GM18505 (cell line): ENCODE data around the gene ALK.

Source experiments
- ATAC-seq: cut with Tn5 transposase; IDR thresholded peaks from one replicate; pipeline ENCODE4 v1.9.1; 2021; ENCODE audit not compliant: unreplicated experiment
- POLR2A ChIP-seq: IDR thresholded peaks from 4 replicates; pipeline ENCODE4 v1.6.1; 2011; ENCODE audit warnings: borderline replicate concordance; ENCODE audit not compliant: insufficient read depth, insufficient read length; ENCODE audit errors: extremely low read depth

Gene ALK

DNA sequence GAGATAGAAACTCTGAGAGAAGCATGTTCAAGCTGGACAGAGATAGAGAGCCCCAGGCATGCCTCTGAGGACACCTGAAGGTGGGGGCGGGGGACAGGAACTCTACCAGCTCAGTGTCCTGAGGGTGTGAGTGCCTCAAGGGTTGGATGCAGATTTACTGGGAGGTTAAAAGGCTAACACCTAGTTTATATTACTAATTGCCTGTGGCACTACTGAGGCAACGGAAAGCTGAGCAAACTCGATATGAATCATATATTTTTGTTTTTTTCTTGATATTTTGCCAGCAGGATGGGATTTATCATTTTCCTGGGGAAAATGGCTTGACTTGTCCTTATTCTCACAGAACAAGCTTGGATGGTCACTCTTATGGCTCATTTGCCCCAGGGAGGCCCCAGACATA, 319.5 kb downstream of the ALK start:
- no peak for ATAC-seq
- TF ChIP-seq POLR2A: no peak

DNA sequence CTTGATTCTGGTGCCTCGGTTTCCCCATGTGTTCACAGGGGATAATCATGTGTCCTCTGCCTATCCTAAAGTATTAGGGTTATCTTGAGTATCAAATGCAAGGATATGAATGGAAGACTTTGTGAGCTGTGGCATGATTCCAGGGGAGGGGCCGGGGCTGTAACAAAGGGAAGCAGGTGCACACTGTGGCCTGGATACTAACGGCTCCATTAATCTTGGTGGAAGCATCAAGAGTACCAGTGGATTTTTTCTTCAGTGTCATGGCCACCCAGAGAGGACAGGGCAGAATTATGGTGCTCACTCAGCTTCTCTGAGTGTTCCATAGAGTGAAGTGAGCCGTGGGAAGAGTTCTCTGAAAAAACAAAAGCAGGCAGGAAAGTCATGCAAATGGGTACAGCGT, 320.1 kb downstream of the ALK start:
- TF ChIP-seq POLR2A: no peak
- no peak for ATAC-seq

- ATAC-seq: no peak
- no peak for TF ChIP-seq POLR2A
Measured at GRCh38 chr2:29599946-29600345, 321.4 kb downstream of the ALK start.

DNA sequence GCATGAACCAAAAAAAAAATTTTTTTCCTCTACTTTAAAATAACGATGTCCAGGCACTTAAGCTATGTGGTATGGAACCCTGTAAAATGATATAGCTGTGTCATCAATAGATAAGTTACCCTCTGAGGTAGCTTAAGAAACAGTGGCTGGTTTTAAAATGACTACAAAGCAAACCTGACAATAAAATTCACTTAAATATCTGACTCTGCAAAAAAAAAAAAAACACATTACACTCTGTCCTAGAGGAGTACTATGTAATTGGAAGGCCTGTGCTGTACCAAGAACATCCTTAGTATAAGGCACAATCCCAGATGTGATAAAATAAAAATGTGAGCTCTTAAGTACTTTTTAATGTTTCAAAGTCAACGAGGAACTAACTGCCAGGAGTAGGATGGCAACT, 322.4 kb downstream of the ALK start:
- no peak for ATAC-seq
- no peak for TF ChIP-seq POLR2A

- no peak for ATAC-seq
- no peak for TF ChIP-seq POLR2A
Measured at GRCh38 chr2:29597035-29597434, 324.4 kb downstream of the ALK start.

- no peak for ATAC-seq
- TF ChIP-seq POLR2A: no peak
Measured at GRCh38 chr2:29596584-29596983, 324.8 kb downstream of the ALK start.

- ATAC-seq: no peak
- TF ChIP-seq POLR2A: no peak
Measured at GRCh38 chr2:29591600-29591999, 329.8 kb downstream of the ALK start.

DNA sequence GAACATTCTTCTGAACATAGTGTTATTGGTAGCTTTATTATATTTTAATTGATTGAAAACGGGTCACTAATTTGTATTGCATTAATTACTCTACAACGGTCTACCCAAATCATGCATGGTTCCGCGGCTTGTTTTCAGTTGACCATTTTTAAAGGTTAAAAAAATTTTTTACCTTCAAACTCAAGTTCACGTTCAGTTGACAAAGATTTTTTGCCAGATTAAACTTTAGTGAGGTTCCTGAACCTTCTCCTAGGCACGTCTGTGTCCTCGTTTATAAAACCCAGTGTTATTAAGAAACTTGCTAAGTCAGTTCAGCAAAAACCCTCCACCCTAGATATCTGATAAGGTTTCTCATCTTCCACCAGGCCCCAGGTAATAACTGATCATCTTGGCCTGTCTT, 331.2 kb downstream of the ALK start:
- TF ChIP-seq POLR2A: no peak
- no peak for ATAC-seq

DNA sequence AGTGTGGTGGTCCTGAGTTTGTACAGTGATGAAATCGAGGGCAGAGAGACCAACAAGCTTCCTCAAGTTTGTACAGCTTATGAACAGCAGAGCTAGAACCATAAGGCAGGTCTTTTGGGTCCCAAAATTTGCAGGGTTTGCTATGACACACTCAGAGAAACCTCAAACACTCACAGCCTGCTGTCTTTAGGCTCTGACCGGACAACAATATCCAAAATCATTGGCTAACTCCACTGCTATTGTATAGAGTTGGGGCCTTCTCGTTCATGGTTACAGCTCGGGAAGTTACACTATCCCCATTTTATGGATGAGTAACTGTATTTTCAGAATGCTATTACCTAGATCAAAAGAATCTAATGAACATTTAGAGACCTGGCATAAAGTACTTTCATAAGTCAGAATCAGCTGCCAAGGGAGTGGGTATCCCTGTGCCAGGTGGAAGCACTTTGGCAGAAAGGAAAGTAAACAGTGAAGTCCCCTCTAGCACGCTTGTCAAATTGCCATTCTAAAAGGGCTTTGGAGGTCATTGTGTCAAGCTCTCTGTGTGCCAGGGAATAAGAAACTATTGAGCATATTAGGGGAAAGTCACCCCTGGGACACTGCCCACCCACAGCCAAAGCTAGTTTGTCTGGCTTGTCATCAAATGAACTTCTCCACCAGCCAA, 331.8 kb downstream of the ALK start:
- TF ChIP-seq POLR2A: no peak
- ATAC-seq: no peak

DNA sequence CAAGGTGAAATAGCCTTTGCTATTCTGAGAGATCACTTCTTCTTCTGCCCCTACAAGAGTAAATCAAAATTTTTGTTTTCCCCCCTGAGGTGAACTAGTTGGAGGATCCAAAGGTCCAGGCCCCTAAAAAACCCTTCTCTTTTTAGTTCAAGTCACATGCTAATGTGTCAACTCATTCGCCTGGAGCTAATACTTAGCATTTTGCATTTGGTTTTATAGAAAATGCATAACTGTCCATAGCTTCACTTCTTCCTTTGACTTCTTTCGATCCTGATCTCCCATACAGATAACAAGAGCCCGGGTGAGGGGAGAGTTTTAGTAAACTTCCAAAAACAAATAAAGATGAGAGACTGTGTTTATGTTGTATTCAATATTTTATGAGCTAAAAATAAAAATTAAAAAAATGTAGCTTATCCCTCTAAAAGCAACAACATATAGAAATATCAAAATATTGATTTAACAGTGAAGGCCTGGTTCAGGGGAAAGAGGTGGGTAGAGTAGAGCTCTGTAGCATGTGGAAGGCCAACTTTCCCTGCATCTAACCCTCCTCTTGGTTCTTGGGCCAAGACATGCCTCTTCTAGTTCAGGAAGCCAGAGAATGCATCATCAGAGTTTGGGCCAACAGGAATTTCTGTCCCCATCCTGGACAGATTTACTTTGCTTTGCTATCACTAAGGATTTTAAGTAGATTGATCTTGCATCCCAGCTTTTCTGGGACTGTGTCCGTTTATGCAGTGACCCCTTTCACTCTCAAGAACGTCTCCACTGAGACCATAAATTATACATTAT, 333.8 kb downstream of the ALK start:
- ATAC-seq: no peak
- no peak for TF ChIP-seq POLR2A

GRCh38 chr2:29586919-29587318, 334.5 kb downstream of the ALK start:
- ATAC-seq: no peak
- no peak for TF ChIP-seq POLR2A

GRCh38 chr2:29583548-29584156, 337.7 kb downstream of the ALK start:
- no peak for TF ChIP-seq POLR2A
- no peak for ATAC-seq

DNA sequence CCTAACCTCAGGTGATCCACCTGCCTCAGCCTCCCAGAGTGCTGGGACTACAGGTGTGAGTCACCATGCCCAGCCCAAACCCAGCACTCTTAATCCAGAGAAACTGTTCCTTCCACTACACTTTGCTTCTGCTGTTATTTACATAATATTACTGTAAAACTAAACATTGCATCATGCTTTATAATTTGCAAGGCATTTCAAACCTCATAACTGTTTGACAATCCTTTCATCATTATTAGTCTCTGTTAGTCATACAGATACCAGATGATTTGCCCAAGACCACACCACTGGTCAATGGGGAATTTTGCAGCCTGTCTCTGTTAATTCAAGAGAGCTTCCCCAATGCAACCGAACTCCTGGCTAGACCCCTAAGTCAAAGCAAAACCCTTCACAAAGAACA, 338.3 kb downstream of the ALK start:
- no peak for TF ChIP-seq POLR2A
- ATAC-seq: no peak

GRCh38 chr2:29582062-29582461, 339.3 kb downstream of the ALK start:
- no peak for ATAC-seq

GRCh38 chr2:29580223-29580622, 341.2 kb downstream of the ALK start:
- ATAC-seq: no peak
- no peak for TF ChIP-seq POLR2A

More at GRCh38 chr2:29582062-29582461, 339.3 kb downstream of the ALK start:
- no peak for TF ChIP-seq POLR2A
